GM13976 (cell line): ENCODE data around the gene WNT9B.

Experiments used
- DNase-seq: peaks from one replicate; pipeline ENCODE4 v3.0.0; 2012; ENCODE audit warnings: low spot score
- CTCF ChIP-seq: IDR thresholded peaks from 2 replicates; pipeline ENCODE4 v1.5.1; 2012; ENCODE audit warnings: borderline replicate concordance, mild to moderate bottlenecking; ENCODE audit not compliant: insufficient read depth; ENCODE audit errors: extremely low read depth, missing control alignments, control extremely low read depth
- in situ Hi-C: fragments of 300-500 bp; cut with MboI; formaldehyde crosslinking; loops from one replicate; pipeline ENCODE4 v1.12.0; 2022; ENCODE audit warnings: low sequenced_read_pairs, mixed read lengths, inconsistent platforms; ENCODE audit not compliant: unreplicated experiment

Gene WNT9B

DNA sequence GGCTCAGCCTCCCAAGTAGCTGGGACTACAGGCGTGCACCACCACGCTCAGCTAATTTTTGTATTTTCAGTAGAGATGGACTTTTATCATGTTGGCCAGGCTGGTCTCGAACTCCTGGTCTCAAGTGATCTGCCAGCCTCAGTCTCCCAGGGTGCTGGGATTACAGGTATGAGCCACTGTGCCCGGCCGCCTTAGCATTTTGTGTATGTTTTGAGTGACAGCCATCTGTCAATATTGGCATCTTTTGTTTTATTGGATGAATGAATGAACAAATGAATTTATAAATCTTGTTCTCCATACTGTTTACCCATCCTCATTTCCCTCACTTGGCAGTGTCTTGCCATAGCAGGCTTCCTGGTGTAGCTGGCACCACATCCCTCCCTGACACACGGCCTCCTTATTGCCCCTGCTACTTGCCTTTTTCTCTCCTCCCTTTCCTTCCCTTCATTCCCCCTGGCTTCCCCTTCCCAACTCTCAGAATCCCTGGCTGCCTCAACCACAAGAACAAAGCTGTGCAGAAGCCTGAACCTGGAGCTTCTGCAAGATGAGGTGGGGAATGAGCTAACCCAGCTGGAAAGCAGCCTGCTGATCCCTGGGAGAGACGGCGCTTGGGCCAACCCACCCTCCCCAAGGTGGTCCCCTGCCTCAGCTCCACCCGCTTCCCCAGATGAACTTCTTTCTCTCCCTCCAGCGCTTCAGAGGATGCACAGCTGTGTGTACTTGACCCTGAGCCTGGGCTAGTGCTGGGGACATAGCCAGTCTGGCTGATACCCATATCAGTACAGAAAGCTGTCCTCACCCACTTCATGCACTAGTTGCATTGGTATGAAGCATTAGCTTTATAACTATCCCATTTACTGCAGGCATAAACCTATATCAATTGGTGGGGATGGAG, 34.3 kb downstream of the WNT9B start:
- in situ Hi-C loops = loop anchor here (25.0 kb wide), 1 partner anchor 98 kb away; no protein-coding TSS in a partner anchor
- no peak for TF ChIP-seq CTCF
- DNase-seq = no peak

DNA sequence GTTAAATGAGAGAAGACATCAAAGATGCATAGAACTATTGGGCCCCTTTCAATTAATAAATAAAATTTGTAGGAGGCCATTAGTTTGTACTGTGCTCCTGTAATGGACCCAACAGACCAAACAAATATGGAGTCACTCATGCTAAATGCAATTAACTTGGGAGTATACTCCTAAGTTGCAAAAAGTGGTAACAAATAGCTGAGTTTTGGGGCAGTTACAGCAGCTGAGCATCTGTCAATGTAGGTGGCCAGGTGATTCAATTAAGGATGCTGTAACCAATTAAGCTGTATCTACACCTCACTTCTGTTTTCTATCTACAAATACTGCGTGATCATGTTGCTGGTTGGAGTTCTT, 34.9 kb downstream of the WNT9B start:
- DNase-seq = no peak
- in situ Hi-C loops = loop anchor here (25.0 kb wide), 1 partner anchor 99 kb away; no protein-coding TSS in a partner anchor
- no peak for TF ChIP-seq CTCF

DNA sequence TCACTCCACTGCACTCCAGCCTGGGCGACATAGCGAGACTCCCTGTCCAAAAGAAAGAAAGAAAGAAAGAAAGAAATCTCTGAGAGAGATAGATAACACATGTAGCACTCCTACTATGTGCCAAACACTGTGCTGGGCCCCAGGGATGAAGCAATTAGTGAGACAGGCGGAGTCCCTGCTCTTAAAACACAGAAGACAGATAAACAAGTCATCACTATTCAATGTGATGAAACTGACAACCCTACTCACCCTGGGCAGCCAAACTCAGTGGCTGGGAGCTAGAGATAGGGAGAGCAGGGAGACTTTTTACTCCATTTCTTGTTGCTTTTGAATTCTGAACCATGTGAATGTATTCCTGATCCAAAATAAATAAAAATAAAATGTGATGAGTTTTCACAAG, 36.3 kb downstream of the WNT9B start:
- DNase-seq = no peak
- in situ Hi-C loops = loop anchor here (25.0 kb wide), 1 partner anchor 100 kb away; no protein-coding TSS in a partner anchor
- no peak for TF ChIP-seq CTCF

GRCh38 chr17:46888727-46889126, 37.3 kb downstream of the WNT9B start:
- in situ Hi-C loops = loop anchor here (25.0 kb wide), 1 partner anchor 101 kb away; no protein-coding TSS in a partner anchor
- TF ChIP-seq CTCF = no peak
- no peak for DNase-seq

- in situ Hi-C loops = loop anchor here (25.0 kb wide), 1 partner anchor 102 kb away; no protein-coding TSS in a partner anchor
- no peak for TF ChIP-seq CTCF
- no peak for DNase-seq
Observed at GRCh38 chr17:46889519-46889918, 38.1 kb downstream of the WNT9B start.

GRCh38 chr17:46889992-46890564, 38.7 kb downstream of the WNT9B start:
- in situ Hi-C loops = loop anchor here (25.0 kb wide), 1 partner anchor 103 kb away; no protein-coding TSS in a partner anchor
- no peak for DNase-seq
- TF ChIP-seq CTCF = no peak
